NT2/D1 (cell line): ENCODE measurements around the gene LPP.

ENCODE experiments used
- DNase-seq: peaks from one replicate; pipeline ENCODE4 v3.0.0-alpha.2; 2011; ENCODE audit warnings: low read depth, low spot score
- H3K27me3 ChIP-seq: 2 replicates; pipeline ENCODE4 v1.6.0; 2011; ENCODE audit warnings: mild to moderate bottlenecking; ENCODE audit not compliant: insufficient read length, insufficient read depth
- H3K36me3 ChIP-seq: 2 replicates; pipeline ENCODE4 v1.6.1; 2011; ENCODE audit warnings: mild to moderate bottlenecking, low read length, mixed read lengths; ENCODE audit not compliant: insufficient read depth, insufficient read length
- H3K4me1 ChIP-seq: 2 replicates; pipeline ENCODE4 v1.5.1; 2011; ENCODE audit not compliant: insufficient read depth, insufficient read length
- H3K4me3 ChIP-seq: 2 replicates; pipeline ENCODE4 v1.5.1; 2011; ENCODE audit warnings: low read depth; ENCODE audit not compliant: insufficient read length
- H3K9ac ChIP-seq: 2 replicates; pipeline ENCODE4 v1.6.0; 2011; ENCODE audit warnings: low read depth; ENCODE audit not compliant: insufficient read length
- H3K9me3 ChIP-seq: 2 replicates; pipeline ENCODE4 v1.5.1; 2011; ENCODE audit warnings: mild to moderate bottlenecking, low read length; ENCODE audit not compliant: insufficient read depth
- SUZ12 ChIP-seq: IDR thresholded peaks from 2 replicates; pipeline ENCODE4 v1.6.1; 2011; ENCODE audit not compliant: insufficient read length, insufficient read depth; ENCODE audit errors: extremely low read depth
- YY1 ChIP-seq: IDR thresholded peaks from 2 replicates; pipeline ENCODE4 v1.6.1; 2011; ENCODE audit not compliant: insufficient read length, insufficient read depth
- ZNF274 ChIP-seq: IDR thresholded peaks from 2 replicates; pipeline ENCODE4 v1.6.1; 2011; ENCODE audit warnings: mild to moderate bottlenecking, low read depth, low read length

Gene LPP

DNA sequence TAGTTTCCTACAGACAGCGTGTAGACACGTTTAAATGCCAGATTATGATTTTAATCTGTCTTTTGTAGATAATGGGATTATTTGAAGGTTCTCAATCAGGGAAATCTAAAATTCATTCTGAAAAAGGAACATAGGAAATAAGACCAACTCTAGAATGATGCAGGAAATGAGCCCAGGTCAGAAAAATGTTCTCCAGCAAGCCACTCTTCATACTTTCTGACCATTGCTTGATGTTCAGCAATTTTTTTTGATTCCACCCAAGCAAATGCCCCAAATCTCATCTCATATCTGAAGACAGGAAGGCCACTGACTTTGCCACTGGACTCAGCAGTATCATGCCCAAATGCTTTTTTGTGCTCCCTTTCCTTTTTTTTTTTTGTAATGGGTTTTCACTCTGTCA, 373.4 kb downstream of the LPP start:
- peaks cover 4% of the 10 kb centered on the region for H3K36me3 ChIP-seq
- DNase-seq: no peak
- no peak overlapping the region for H3K4me3 ChIP-seq

DNA sequence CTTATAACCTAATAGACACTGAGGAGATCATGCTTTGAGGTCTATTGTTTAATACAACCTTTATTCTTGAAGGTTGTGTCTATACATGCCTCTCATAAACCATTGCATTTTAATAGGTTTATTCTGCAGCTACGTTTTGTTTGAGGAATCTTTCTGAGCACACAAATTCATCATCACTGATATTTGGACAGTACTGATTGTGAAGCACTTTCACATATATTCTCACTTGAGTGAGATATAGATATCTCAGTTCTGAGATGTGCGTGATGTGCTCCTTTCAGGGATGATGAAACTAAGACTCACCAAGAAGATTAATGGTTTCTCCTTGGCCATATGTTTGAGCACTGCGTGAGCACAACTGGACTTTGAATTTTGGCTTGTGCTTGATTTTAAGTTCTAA, 374.4 kb downstream of the LPP start:
- no peak overlapping the region for H3K4me3 ChIP-seq
- no peaks in the 10 kb centered on the region for H3K27me3 ChIP-seq
- H3K9ac ChIP-seq: no peak overlapping the region
- peaks cover 4% of the 10 kb centered on the region for H3K36me3 ChIP-seq
- no peaks in the 10 kb centered on the region for H3K4me1 ChIP-seq
- no peaks in the 10 kb centered on the region for H3K9me3 ChIP-seq
- DNase-seq: no peak
- TF ChIP-seq YY1 (no peak), ZNF274 (no peak), SUZ12 (no peak)

More for the DNA sequence above, 373.4 kb downstream of the LPP start:
- Histone ChIP-seq H3K9me3 (no peaks in the 10 kb centered on the region), H3K27me3 (no peaks in the 10 kb centered on the region), H3K9ac (no peak overlapping the region), H3K4me1 (no peaks in the 10 kb centered on the region)
- TF ChIP-seq YY1 (no peak), SUZ12 (no peak), ZNF274 (no peak)

DNA sequence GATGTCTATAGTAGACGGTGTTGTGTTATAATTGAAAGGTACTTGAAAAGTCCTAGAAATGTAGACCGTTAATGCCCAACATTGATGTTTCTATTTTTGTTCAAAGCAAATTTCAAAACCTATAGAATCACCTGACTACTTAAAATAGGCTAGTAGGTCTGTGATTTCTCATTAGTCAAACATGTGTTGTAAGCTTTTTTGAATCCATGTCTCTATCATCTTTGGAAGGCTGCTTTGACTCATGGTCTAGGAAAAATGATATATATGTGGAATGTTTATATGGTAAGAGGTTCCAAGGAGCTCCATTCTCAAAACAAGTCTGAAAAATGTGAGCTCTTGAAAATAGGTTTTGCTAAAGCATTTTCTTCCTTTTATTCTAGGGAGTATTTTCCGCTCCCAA, 375.3 kb downstream of the LPP start:
- H3K27me3 ChIP-seq: no peaks in the 10 kb centered on the region
- H3K9me3 ChIP-seq: no peaks in the 10 kb centered on the region
- no peaks in the 10 kb centered on the region for H3K4me1 ChIP-seq
- no peak for DNase-seq
- H3K36me3 ChIP-seq: peaks cover 4% of the 10 kb centered on the region
- TF ChIP-seq ZNF274 (no peak), YY1 (no peak), SUZ12 (no peak)
- H3K4me3 ChIP-seq: no peak overlapping the region
- no peak overlapping the region for H3K9ac ChIP-seq

GRCh38 chr3:188530226-188530625, 376.3 kb downstream of the LPP start:
- DNase-seq: no peak
- Histone ChIP-seq H3K4me1 (no peaks in the 10 kb centered on the region), H3K36me3 (no peaks in the 10 kb centered on the region), H3K4me3 (no peak overlapping the region), H3K27me3 (no peaks in the 10 kb centered on the region), H3K9ac (no peak overlapping the region), H3K9me3 (no peaks in the 10 kb centered on the region)
- TF ChIP-seq SUZ12 (no peak), YY1 (no peak), ZNF274 (no peak)

DNA sequence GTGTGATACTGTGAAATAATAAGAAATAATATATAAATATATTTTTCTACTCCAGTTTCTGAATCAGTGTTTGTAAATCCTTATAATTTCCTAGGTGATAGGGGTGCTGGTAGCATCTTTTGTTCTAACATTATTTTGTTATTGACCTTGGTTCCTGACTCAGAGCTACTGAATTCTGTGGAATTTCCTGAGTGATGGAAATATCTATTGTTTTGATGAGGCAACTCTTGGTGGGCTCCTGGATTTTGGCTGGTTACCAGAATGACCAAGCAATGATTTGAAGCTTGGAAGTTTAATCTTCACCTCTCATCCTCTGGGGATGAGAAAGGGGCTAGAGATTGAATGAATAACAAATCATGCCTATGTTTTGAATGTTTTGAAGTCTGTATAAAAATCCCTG, 377.3 kb downstream of the LPP start:
- H3K27me3 ChIP-seq: no peaks in the 10 kb centered on the region
- H3K4me3 ChIP-seq: no peak overlapping the region
- H3K9me3 ChIP-seq: no peaks in the 10 kb centered on the region
- no peak for DNase-seq
- H3K4me1 ChIP-seq: no peaks in the 10 kb centered on the region
- H3K36me3 ChIP-seq: no peaks in the 10 kb centered on the region
- no peak overlapping the region for H3K9ac ChIP-seq
- TF ChIP-seq SUZ12 (no peak), YY1 (no peak), ZNF274 (no peak)

- H3K27me3 ChIP-seq: no peaks in the 10 kb centered on the region
- no peak for DNase-seq
- TF ChIP-seq SUZ12: no peak
- H3K36me3 ChIP-seq: no peaks in the 10 kb centered on the region
- H3K4me3 ChIP-seq: no peak overlapping the region
- H3K9me3 ChIP-seq: no peaks in the 10 kb centered on the region
- no peaks in the 10 kb centered on the region for H3K4me1 ChIP-seq
- no peak overlapping the region for H3K9ac ChIP-seq
Measured at GRCh38 chr3:188533172-188533571, 379.2 kb downstream of the LPP start.

- no peak for DNase-seq
- Histone ChIP-seq H3K4me3 (no peak overlapping the region), H3K36me3 (no peaks in the 10 kb centered on the region), H3K27me3 (no peaks in the 10 kb centered on the region), H3K9ac (no peak overlapping the region), H3K9me3 (no peaks in the 10 kb centered on the region), H3K4me1 (no peaks in the 10 kb centered on the region)
- TF ChIP-seq ZNF274 (no peak), SUZ12 (no peak), YY1 (no peak)
Measured at GRCh38 chr3:188533612-188534357, 379.8 kb downstream of the LPP start.

- TF ChIP-seq ZNF274 (no peak), SUZ12 (no peak), YY1 (no peak)
- Histone ChIP-seq H3K36me3 (no peaks in the 10 kb centered on the region), H3K4me3 (no peak overlapping the region), H3K9me3 (no peaks in the 10 kb centered on the region), H3K4me1 (no peaks in the 10 kb centered on the region), H3K27me3 (no peaks in the 10 kb centered on the region), H3K9ac (no peak overlapping the region)
- DNase-seq: no peak
Measured at GRCh38 chr3:188534633-188535032, 380.7 kb downstream of the LPP start.
